ENCODE data around the gene SLC13A3.

- TF ChIP-seq CTCF (IDR thresholded peaks at IDR 0.05; ENCODE audit: low read depth, low read length, missing input control) (no peak), GABPA (IDR thresholded peaks at IDR 0.05 in 1 of 2, conservative IDR thresholded peaks at IDR 0.05 in 1 of 2) (no peak), SP1 (IDR thresholded peaks at IDR 0.05) (no peak)
These were observed 26.3 kb downstream of the SLC13A3 start for GRCh38 chr20:46624946-46625345.

Measured in liver (tissue), 3 donors.